ENCODE measurements around the gene SORBS2. TPM values are rescaled to one million over a fixed set of nuclear protein-coding genes. Genes with fewer than 3 reads are reported as not detected.

Gene SORBS2
- total RNA-seq, 1 experiment from 2014 or later: 0.34 TPM

DNA sequence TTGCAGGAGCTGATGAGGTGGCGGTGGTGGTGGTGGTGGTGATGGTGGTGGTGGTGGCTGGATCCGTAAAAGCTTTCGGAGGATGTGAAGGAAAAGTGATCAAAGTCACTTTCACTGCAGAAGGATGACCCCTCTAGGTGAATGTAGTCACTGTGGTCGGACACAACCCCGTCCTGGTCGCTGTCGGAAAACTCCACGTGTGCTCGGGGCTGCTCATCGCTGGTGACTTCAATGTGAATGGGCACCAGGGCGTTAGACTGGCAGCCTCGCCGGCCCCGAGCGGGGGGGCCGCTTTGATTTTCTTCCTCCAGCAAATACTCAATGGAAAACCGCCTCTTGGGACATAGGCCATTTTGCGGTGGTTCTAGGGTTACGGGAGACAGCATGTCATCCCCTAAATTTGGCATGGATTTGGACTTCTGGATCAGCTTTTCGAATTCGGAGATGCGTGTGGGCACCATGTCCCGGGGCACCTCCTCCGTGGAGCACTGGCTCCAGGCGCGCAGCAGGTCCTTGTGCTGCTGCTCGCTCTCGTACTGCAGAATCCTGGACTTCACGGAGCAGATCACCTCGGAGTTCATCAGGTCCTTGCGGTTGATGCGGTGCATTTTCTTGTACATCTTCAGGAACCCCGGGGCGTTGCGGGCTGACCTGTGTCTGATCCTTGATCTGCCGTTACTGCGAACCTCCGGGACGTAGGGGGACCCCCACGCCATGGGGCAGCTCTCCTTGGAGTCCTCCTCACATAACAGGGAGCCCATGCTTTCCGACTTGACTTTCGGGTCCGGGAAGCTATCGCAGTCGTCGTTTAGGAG is 188.3 kb downstream of the SORBS2 start:
- Histone ChIP-seq H3K36me3 (ENCODE audit: control insufficient read depth in 1 of 2, insufficient read depth in 2 of 2, low read length in 2 of 2) (no peaks in the 10 kb centered on the region), H3K79me2 (ENCODE audit: insufficient read depth, low read length) (no peaks in the 10 kb centered on the region), H3K27me3 (ENCODE audit: insufficient read depth, low read length) (no peaks in the 10 kb centered on the region), H2AFZ (ENCODE audit: low read depth, low read length, poor library complexity, severe bottlenecking) (no peak overlapping the region), H3K4me2 (ENCODE audit: low read length) (no peak overlapping the region), H3K4me3 (replicated peaks in 1 of 2; ENCODE audit: low read depth in 1 of 2, low read length in 2 of 2) (no peak overlapping the region), H3K4me1 (ENCODE audit: control insufficient read depth in 1 of 2, insufficient read depth in 2 of 2, low read length in 2 of 2) (no peaks in the 10 kb centered on the region), H3K27ac (ENCODE audit: low read depth, low read length) (no peak overlapping the region), H3K9me3 (ENCODE audit: control insufficient read depth in 1 of 2, insufficient read depth in 1 of 2, low read depth in 1 of 2, low read length in 2 of 2) (no peaks in the 10 kb centered on the region), H3K9ac (ENCODE audit: low read length) (no peak overlapping the region), H3K9me2 (ENCODE audit: insufficient read depth) (no peaks in the 10 kb centered on the region), H4K20me1 (ENCODE audit: insufficient read depth) (no peaks in the 10 kb centered on the region)
- no TSS peak for BruUV-seq (replicated peaks)
- ATAC-seq: no peak
- intact Hi-C loops (cut with micrococcal nuclease): no loop called here
- TF ChIP-seq SRF (IDR thresholded peaks at IDR 0.05; ENCODE audit: low read depth): no peak
- TF ChIP-seq, protein P1, sequence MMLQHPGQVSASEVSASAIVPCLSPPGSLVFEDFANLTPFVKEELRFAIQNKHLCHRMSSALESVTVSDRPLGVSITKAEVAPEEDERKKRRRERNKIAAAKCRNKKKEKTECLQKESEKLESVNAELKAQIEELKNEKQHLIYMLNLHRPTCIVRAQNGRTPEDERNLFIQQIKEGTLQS (IDR thresholded peaks at IDR 0.05): no peak
- no peak for TF ChIP-seq CBX3 (IDR thresholded peaks at IDR 0.05; ENCODE audit: low read depth)
- no peak for TF ChIP-seq RAD21 (IDR thresholded peaks at IDR 0.05; ENCODE audit: low read depth)
- TF ChIP-seq SIN3A (IDR thresholded peaks at IDR 0.05; ENCODE audit: low read depth): no peak
- TF ChIP-seq ZNF274 (IDR thresholded peaks at IDR 0.05; ENCODE audit: low read depth, low read length): no peak
- no peak for TF ChIP-seq ELF1 (IDR thresholded peaks at IDR 0.05; ENCODE audit: borderline replicate concordance, low read depth)
- TF ChIP-seq ZFX (IDR thresholded peaks at IDR 0.05): no peak
- TF ChIP-seq, protein P2, sequence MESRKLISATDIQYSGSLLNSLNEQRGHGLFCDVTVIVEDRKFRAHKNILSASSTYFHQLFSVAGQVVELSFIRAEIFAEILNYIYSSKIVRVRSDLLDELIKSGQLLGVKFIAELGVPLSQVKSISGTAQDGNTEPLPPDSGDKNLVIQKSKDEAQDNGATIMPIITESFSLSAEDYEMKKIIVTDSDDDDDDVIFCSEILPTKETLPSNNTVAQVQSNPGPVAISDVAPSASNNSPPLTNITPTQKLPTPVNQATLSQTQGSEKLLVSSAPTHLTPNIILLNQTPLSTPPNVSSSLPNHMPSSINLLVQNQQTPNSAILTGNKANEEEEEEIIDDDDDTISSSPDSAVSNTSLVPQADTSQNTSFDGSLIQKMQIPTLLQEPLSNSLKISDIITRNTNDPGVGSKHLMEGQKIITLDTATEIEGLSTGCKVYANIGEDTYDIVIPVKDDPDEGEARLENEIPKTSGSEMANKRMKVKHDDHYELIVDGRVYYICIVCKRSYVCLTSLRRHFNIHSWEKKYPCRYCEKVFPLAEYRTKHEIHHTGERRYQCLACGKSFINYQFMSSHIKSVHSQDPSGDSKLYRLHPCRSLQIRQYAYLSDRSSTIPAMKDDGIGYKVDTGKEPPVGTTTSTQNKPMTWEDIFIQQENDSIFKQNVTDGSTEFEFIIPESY (IDR thresholded peaks at IDR 0.05; ENCODE audit: extremely low read depth, insufficient replicate concordance, low read length): no peak
- TF ChIP-seq, protein P3, sequence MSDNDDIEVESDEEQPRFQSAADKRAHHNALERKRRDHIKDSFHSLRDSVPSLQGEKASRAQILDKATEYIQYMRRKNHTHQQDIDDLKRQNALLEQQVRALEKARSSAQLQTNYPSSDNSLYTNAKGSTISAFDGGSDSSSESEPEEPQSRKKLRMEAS (IDR thresholded peaks at IDR 0.05): no peak
- TF ChIP-seq, protein P4, sequence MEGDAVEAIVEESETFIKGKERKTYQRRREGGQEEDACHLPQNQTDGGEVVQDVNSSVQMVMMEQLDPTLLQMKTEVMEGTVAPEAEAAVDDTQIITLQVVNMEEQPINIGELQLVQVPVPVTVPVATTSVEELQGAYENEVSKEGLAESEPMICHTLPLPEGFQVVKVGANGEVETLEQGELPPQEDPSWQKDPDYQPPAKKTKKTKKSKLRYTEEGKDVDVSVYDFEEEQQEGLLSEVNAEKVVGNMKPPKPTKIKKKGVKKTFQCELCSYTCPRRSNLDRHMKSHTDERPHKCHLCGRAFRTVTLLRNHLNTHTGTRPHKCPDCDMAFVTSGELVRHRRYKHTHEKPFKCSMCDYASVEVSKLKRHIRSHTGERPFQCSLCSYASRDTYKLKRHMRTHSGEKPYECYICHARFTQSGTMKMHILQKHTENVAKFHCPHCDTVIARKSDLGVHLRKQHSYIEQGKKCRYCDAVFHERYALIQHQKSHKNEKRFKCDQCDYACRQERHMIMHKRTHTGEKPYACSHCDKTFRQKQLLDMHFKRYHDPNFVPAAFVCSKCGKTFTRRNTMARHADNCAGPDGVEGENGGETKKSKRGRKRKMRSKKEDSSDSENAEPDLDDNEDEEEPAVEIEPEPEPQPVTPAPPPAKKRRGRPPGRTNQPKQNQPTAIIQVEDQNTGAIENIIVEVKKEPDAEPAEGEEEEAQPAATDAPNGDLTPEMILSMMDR (IDR thresholded peaks at IDR 0.05 in 2 of 3, conservative IDR thresholded peaks at IDR 0.05 in 1 of 3; ENCODE audit: borderline replicate concordance in 1 of 3, insufficient read depth in 1 of 3, low read depth in 2 of 3, low read length in 2 of 3): no peak
- TF ChIP-seq TCF7L2 (IDR thresholded peaks at IDR 0.05; ENCODE audit: borderline replicate concordance, extremely low read depth, insufficient read depth, insufficient read length): no peak
- RAD21 ChIA-PET (ENCODE audit: low non-redundant PET in 1 of 2, low total read pairs in 2 of 2, uncharacterized antibody in 2 of 2, unreplicated experiment in 2 of 2): no interaction called here
- no peak for DNase-seq (ENCODE audit: low read depth, low spot score)
- POLR2A ChIA-PET: no interaction called here
- CTCF ChIA-PET: no interaction called here
